Measurements from ENCODE around the gene ZBTB33. TPM values are rescaled to one million over a fixed set of nuclear protein-coding genes. Genes with fewer than 3 reads are reported as not detected.
A peak's percentile ranks its signal among the peaks of the same experiment; 100 is the strongest.

Gene ZBTB33
- total RNA-seq, 1 experiment from 2014 or later, result 16.2 TPM

GRCh38 chrX:120302434-120302833 is 51.8 kb downstream of the ZBTB33 start:
- CTCF ChIA-PET, result interaction anchor here (0.7 to 1.2 kb wide), 4 partner anchors 52 to 184 kb away, joined by 3 to 5 read pairs (median 4); partner anchors contain the start of gene ZBTB33

GRCh38 chrX:120304256-120304655 is 53.6 kb downstream of the ZBTB33 start:
- ATAC-seq, result no peak

More at GRCh38 chrX:120302434-120302833, 51.8 kb downstream of the ZBTB33 start:
- DNase-seq (ENCODE audit: low spot score) (peak; percentile 10), ATAC-seq (peak; percentile 81)
- Mint-ChIP-seq H3K27ac (no peak overlapping the region), H3K36me3 (no peaks in the 10 kb centered on the region), H3K4me1 (peaks cover 37% of the 10 kb centered on the region), H3K27me3 (ENCODE audit: low read depth) (peaks cover 36% of the 10 kb centered on the region), H3K9me3 (no peaks in the 10 kb centered on the region), H3K4me3 (no peak overlapping the region)
- TF ChIP-seq USF2 (CRISPR knock-in tag; IDR thresholded peaks at IDR 0.05), result peak; percentile 26; the same call in 1 of the 2 replicates
- TF ChIP-seq ZNF512 (CRISPR knock-in tag; IDR thresholded peaks at IDR 0.05; ENCODE audit: borderline replicate concordance), result no peak
- POLR2A ChIA-PET, result interaction anchor here (0.5 kb wide), 1 partner anchor 58 kb away, joined by 3 read pairs; no protein-coding TSS in a partner anchor

More at GRCh38 chrX:120304256-120304655, 53.6 kb downstream of the ZBTB33 start:
- TF ChIP-seq ZNF512 (CRISPR knock-in tag; IDR thresholded peaks at IDR 0.05; ENCODE audit: borderline replicate concordance), result no peak
- TF ChIP-seq IRF2 (CRISPR knock-in tag; IDR thresholded peaks at IDR 0.05; ENCODE audit: borderline replicate concordance, low read depth), result no peak
- TF ChIP-seq ZMAT4 (CRISPR knock-in tag; IDR thresholded peaks at IDR 0.05), result no peak
- no peak for TF ChIP-seq ZNF671 (CRISPR knock-in tag; IDR thresholded peaks at IDR 0.05)
- TF ChIP-seq ZNF219 (CRISPR knock-in tag; IDR thresholded peaks at IDR 0.05; ENCODE audit: borderline replicate concordance), result no peak
- TF ChIP-seq ATF1 (CRISPR knock-in tag; IDR thresholded peaks at IDR 0.05), result no peak
- TF ChIP-seq PREB (CRISPR knock-in tag; IDR thresholded peaks at IDR 0.05; ENCODE audit: borderline replicate concordance), result no peak
- no peak for TF ChIP-seq ZNF138 (CRISPR knock-in tag; conservative IDR thresholded peaks at IDR 0.05)
- no peak for TF ChIP-seq SP1 (CRISPR knock-in tag; conservative IDR thresholded peaks at IDR 0.05)
- TF ChIP-seq NR3C1 (CRISPR knock-in tag; conservative IDR thresholded peaks at IDR 0.05; ENCODE audit: low read depth), result no peak
- no peak for TF ChIP-seq ZNF425 (CRISPR knock-in tag; conservative IDR thresholded peaks at IDR 0.05)
- TF ChIP-seq USF2 (CRISPR knock-in tag; IDR thresholded peaks at IDR 0.05), result no peak
- POLR2A ChIA-PET, result no interaction called here
- no peaks in the 10 kb centered on the region for H3K36me3 Mint-ChIP-seq
- H3K27ac Mint-ChIP-seq, result no peak overlapping the region
- peaks cover 47% of the 10 kb centered on the region for H3K4me1 Mint-ChIP-seq
- peaks cover 54% of the 10 kb centered on the region for H3K27me3 Mint-ChIP-seq (ENCODE audit: low read depth)
- H3K4me3 Mint-ChIP-seq, result no peak overlapping the region
- H3K9me3 Mint-ChIP-seq, result no peaks in the 10 kb centered on the region
- CTCF ChIA-PET, result no interaction called here
- DNase-seq (ENCODE audit: low spot score), result no peak
